GM21737 (cell line): ENCODE data around the gene EYS.
"Not testable (repeated sequence)": the region's sequence is repeated elsewhere in the genome, so short reads cannot be mapped to it uniquely, and the experiment has no call there.

ENCODE experiments used
- ATAC-seq: cut with Tn5 transposase; IDR thresholded peaks from one replicate; pipeline ENCODE4 v1.9.1; 2021; ENCODE audit warnings: mild to moderate bottlenecking, moderate library complexity; ENCODE audit not compliant: unreplicated experiment

Gene EYS

GRCh38 chr6:65112435-65112834, 594.6 kb downstream of the EYS start:
- no peak for ATAC-seq

- ATAC-seq = no peak
Observed at GRCh38 chr6:65110031-65110430, 597.0 kb downstream of the EYS start.

GRCh38 chr6:65098349-65098748, 608.7 kb downstream of the EYS start:
- ATAC-seq = no peak

GRCh38 chr6:65091561-65091960, 615.5 kb downstream of the EYS start:
- ATAC-seq = no peak

GRCh38 chr6:65088575-65088974, 618.5 kb downstream of the EYS start:
- no peak for ATAC-seq

GRCh38 chr6:65081756-65082155, 625.3 kb downstream of the EYS start:
- ATAC-seq = no peak

- ATAC-seq = no peak
Observed at GRCh38 chr6:65075705-65076230, 631.3 kb downstream of the EYS start.

- ATAC-seq = no peak
Observed at GRCh38 chr6:65072500-65072899, 634.5 kb downstream of the EYS start.

- ATAC-seq = no peak
Observed at GRCh38 chr6:65071480-65071879, 635.5 kb downstream of the EYS start.

GRCh38 chr6:65064844-65065243, 642.2 kb downstream of the EYS start:
- ATAC-seq = no peak

GRCh38 chr6:65059568-65059967, 647.5 kb downstream of the EYS start:
- no peak for ATAC-seq

- no peak for ATAC-seq
Observed at GRCh38 chr6:65055545-65055944, 651.5 kb downstream of the EYS start.

GRCh38 chr6:65052626-65053025, 654.4 kb downstream of the EYS start:
- no peak for ATAC-seq

- no peak for ATAC-seq
Observed at GRCh38 chr6:65045801-65046200, 661.2 kb downstream of the EYS start.

- no peak for ATAC-seq
Observed at GRCh38 chr6:65014006-65014405, 693.0 kb downstream of the EYS start.

GRCh38 chr6:65006788-65007187, 700.2 kb downstream of the EYS start:
- ATAC-seq = no peak

- no peak for ATAC-seq
Observed at GRCh38 chr6:65004283-65004682, 702.7 kb downstream of the EYS start.

- not testable (repeated sequence) for ATAC-seq
Observed at GRCh38 chr6:65002882-65003281, 704.1 kb downstream of the EYS start.

- ATAC-seq = no peak
Observed at GRCh38 chr6:65000815-65001214, 706.2 kb downstream of the EYS start.

GRCh38 chr6:64998204-64998603, 708.8 kb downstream of the EYS start:
- no peak for ATAC-seq

GRCh38 chr6:64996301-64996700, 710.7 kb downstream of the EYS start:
- ATAC-seq = no peak

- no peak for ATAC-seq
Observed at GRCh38 chr6:64990652-64991304, 716.2 kb downstream of the EYS start.

- ATAC-seq = no peak
Observed at GRCh38 chr6:64988148-64988547, 718.9 kb downstream of the EYS start.
